GM12865 (cell line): ENCODE measurements around the gene EHD2.
"Not testable (repeated sequence)": the region's sequence is repeated elsewhere in the genome, so short reads cannot be mapped to it uniquely, and the experiment has no call there.

Experiments
- DNase-seq: peaks from one replicate; pipeline ENCODE4 v3.0.0; 2010; ENCODE audit warnings: low read depth
- H3K4me3 ChIP-seq: 2 replicates; pipeline ENCODE4 v1.5.1; 2011; ENCODE audit warnings: mild to moderate bottlenecking, low read depth, low read length, control low read depth
- CTCF ChIP-seq: IDR thresholded peaks from 2 replicates; pipeline ENCODE4 v1.5.1; 2011; ENCODE audit warnings: low read length, control low read depth, low read depth, inconsistent platforms; ENCODE audit not compliant: insufficient read depth; ENCODE audit errors: missing control alignments

Gene EHD2

DNA sequence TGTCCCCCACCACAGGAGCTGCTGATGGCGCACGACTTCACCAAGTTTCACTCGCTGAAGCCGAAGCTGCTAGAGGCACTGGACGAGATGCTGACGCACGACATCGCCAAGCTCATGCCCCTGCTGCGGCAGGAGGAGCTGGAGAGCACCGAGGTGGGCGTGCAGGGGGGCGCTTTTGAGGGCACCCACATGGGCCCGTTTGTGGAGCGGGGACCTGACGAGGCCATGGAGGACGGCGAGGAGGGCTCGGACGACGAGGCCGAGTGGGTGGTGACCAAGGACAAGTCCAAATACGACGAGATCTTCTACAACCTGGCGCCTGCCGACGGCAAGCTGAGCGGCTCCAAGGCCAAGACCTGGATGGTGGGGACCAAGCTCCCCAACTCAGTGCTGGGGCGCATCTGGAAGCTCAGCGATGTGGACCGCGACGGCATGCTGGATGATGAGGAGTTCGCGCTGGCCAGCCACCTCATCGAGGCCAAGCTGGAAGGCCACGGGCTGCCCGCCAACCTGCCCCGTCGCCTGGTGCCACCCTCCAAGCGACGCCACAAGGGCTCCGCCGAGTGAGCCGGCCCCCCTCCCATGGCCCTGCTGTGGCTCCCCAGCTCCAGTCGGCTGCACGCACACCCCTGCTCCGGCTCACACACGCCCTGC, 27.8 kb downstream of the EHD2 start:
- no peak for DNase-seq
- TF ChIP-seq CTCF = no peak
- H3K4me3 ChIP-seq = no peak overlapping the region

- no peak for TF ChIP-seq CTCF
- no peak for DNase-seq
- no peak overlapping the region for H3K4me3 ChIP-seq
These were observed 28.4 kb downstream of the EHD2 start for GRCh38 chr19:47741544-47742140.

- H3K4me3 ChIP-seq = no peak overlapping the region
- no peak for DNase-seq
- TF ChIP-seq CTCF = no peak
These were observed 29.4 kb downstream of the EHD2 start for GRCh38 chr19:47742634-47743033.

DNA sequence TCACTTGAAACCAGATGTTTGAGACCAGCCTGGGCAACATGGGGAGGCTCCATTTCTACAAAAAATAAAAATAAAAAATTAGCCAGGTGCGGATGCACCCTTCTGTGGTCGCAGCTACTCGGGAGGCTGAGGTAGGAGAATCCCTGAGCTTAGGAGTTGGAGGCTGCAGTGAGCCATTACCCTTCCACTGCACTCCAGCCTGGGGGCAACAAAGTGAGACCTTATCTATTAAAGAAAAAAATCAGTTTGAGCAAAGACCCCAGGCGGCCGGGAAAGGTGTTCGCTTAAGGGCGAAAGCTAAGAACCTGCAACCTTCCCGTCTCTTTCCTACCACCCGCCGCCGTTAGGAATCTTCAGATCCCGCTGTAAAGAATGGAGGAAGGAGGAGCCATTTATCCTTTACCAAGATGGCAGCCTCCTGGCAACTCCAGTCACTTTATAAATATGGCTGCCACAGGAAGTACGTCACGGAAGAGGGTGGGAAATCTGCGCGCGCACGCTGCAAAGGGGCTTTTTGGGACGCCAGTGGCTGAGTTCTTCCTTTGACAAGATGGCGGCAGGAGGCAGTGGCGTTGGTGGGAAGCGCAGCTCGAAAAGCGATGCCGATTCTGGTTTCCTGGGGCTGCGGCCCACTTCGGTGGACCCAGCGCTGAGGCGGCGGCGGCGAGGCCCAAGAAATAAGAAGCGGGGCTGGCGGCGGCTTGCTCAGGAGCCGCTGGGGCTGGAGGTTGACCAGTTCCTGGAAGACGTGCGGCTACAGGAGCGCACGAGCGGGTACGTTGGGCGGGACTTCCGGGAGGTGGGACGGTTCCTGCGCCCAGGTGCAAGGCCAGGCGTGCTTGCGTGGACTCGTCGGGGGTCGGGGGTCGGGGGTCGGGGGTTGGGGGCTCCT, 32.0 kb downstream of the EHD2 start, which contains the start of gene NOP53:
TSS of gene NOP53 (plus strand) at position 537 of the 892 bp plus-strand sequence. CDS start at position 551, 14 bp downstream.
- peak within 1 kb of the TSS; percentile 65 for H3K4me3 ChIP-seq
- no peak for TF ChIP-seq CTCF
- peak; percentile 99 for DNase-seq

GRCh38 chr19:47746129-47746528, 32.9 kb downstream of the EHD2 start:
- peak overlapping the region; percentile 65 for H3K4me3 ChIP-seq
- DNase-seq = not testable (repeated sequence)

GRCh38 chr19:47749326-47749725, 36.1 kb downstream of the EHD2 start:
- no peak for TF ChIP-seq CTCF
- peak; percentile 70 for DNase-seq
- H3K4me3 ChIP-seq = no peak overlapping the region

DNA sequence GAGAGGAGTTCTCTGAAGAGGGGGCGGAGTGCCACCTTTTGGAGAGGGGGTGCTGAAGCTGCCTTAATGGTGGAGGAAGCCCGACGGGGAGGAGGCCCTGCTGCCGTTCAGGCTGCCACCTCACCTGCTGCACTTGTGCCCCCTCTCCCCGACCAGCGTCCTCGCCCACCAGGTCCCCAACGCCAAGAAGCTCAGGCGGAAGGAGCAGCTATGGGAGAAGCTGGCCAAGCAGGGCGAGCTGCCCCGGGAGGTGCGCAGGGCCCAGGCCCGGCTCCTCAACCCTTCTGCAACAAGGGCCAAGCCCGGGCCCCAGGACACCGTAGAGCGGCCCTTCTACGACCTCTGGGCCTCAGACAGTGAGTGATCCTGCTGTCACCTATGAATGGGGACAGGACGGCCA, 37.5 kb downstream of the EHD2 start:
- TF ChIP-seq CTCF = no peak
- no peak for DNase-seq
- no peak overlapping the region for H3K4me3 ChIP-seq
